KOPT-K1 (cell line): ENCODE measurements around the gene CRACR2A.

Experiments used
- H3K27ac ChIP-seq: fragments of 200-600 bp; sonication (generic); 2 replicates; pipeline ENCODE4 v1.5.1; 2016; ENCODE audit warnings: antibody characterized with exemption, mild to moderate bottlenecking, low read depth, low read length; ENCODE audit not compliant: poor library complexity, severe bottlenecking
- H3K36me3 ChIP-seq: fragments of 200-600 bp; sonication (generic); 2 replicates; pipeline ENCODE4 v1.5.1; 2017; ENCODE audit warnings: antibody characterized with exemption, mild to moderate bottlenecking, low read length, moderate library complexity; ENCODE audit not compliant: insufficient read depth
- H3K9me3 ChIP-seq: fragments of 200-600 bp; sonication (generic); 2 replicates; pipeline ENCODE4 v1.5.1; 2017; ENCODE audit warnings: antibody characterized with exemption, low read length, mild to moderate bottlenecking; ENCODE audit not compliant: insufficient read depth, poor library complexity, severe bottlenecking

CRACR2A gene

DNA sequence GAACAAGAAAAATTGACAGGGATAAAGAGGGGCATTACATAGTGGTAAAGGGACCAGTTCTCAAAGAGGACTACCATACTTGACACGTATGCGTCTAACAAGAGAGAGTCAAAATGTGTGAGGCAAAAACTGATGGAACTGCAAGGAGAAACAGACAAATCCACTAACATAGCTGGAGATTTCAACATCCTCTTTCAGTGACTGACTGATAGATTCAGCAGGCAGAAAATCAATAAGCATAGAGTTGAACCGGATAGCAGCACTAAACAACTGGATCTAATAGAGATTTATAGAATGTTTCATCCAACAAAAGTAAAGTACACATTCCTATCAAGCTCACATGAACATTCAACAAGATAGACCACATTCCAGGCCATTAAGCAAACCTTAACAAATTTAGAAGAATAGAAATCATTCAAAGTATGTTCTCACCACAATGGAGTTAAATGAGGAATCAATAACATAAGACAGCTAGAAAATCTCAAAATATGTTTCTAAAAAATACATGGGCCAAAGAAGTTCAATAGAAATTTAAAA is 16.1 kb upstream of the CRACR2A start:
- Histone ChIP-seq H3K36me3 (no peaks in the 10 kb centered on the region), H3K27ac (no peak overlapping the region), H3K9me3 (no peaks in the 10 kb centered on the region)

DNA sequence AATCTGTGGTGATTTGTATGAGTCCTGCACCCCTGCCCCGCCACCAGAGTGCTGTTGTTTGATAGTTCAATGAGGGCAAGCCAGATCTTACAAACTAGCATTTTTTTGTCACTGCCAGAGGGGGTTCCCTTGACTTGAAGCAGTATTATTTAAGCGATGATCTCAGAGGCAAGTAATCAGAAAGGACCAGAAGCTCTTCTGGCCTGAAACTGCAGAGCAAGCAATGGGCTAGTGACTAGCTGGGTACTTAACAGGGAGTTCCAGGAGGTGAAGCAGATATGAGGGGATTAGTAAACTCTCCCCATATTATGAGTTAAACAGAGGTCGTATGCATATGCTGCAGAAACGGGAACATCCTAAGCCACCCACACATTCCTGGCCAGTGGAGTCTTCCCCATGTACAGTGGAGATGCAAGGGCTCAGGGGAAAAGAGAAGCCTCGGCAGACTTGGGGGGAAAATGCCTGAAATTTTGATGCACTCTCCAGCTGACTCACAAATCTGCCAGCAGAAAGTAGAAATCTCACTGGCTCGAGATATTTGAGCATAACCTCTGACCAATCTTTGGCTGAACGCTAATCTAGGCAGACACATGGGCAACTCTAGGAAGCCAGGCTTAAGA is 8.3 kb upstream of the CRACR2A start:
- Histone ChIP-seq H3K36me3 (peaks cover 7% of the 10 kb centered on the region; the same call in 1 of the 2 replicates), H3K9me3 (no peaks in the 10 kb centered on the region), H3K27ac (no peak overlapping the region)

DNA sequence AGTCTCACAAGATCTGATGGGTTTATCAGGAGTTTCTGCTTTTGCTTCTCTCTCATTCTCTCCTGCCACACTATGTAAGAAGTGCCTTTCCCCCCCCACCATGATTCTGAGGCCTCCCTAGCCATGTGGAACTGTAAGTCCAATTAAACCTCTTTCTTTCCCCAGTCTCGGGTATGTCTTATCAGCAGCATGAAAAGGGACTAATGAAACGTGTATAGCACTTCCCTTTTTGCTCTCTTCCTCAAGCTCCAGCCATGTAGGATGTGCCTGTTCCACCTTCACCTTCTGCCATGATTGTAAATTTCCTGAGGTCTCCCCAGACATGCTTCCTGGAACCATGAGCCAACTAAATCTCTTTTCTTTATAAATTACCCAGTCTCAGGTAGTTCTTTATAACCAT is 7.0 kb upstream of the CRACR2A start:
- Histone ChIP-seq H3K27ac (no peak overlapping the region), H3K9me3 (no peaks in the 10 kb centered on the region), H3K36me3 (peaks cover 7% of the 10 kb centered on the region; the same call in 1 of the 2 replicates)

DNA sequence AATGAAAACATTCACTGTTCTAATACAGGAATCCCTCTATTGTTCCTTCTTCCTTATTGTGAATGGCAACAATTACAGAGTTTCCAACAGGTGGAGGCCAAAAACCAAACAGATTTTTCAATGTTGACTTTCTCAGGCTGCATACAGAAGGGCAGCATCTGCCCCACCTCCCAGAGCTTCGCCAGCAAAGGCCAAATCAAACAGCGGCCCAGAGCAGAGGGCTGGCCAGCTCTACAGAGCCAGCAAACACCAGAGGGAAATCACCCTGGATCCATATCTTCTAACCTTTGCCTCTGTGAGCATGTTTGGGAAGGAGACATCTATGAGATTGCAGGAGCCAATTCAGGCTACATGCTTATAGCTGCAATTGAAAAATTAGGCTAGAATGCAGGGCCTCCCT is 4.4 kb upstream of the CRACR2A start:
- peaks cover 7% of the 10 kb centered on the region; the same call in 1 of the 2 replicates for H3K36me3 ChIP-seq
- H3K9me3 ChIP-seq, result no peaks in the 10 kb centered on the region
- H3K27ac ChIP-seq, result no peak overlapping the region

DNA sequence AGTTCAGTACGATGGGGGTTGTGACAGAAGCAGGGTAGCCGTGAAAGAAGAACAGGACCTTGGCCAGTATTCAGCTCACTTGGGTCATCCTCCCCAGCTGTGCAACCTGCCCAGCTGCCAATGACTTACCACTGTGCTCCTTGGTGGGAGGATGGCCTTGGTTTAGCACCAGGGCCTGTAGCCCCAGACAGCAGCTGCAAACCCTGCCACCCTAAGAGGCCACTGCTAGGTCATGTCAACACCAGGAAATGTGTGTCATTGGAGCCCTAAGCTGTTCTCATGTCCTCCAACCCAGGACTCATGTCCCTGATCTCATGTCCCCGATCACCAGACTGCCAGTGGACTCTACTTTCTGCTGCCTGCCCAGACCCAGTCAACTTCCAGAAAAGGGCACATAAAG is 3.0 kb upstream of the CRACR2A start:
- no peak overlapping the region for H3K27ac ChIP-seq
- H3K9me3 ChIP-seq, result no peaks in the 10 kb centered on the region

DNA sequence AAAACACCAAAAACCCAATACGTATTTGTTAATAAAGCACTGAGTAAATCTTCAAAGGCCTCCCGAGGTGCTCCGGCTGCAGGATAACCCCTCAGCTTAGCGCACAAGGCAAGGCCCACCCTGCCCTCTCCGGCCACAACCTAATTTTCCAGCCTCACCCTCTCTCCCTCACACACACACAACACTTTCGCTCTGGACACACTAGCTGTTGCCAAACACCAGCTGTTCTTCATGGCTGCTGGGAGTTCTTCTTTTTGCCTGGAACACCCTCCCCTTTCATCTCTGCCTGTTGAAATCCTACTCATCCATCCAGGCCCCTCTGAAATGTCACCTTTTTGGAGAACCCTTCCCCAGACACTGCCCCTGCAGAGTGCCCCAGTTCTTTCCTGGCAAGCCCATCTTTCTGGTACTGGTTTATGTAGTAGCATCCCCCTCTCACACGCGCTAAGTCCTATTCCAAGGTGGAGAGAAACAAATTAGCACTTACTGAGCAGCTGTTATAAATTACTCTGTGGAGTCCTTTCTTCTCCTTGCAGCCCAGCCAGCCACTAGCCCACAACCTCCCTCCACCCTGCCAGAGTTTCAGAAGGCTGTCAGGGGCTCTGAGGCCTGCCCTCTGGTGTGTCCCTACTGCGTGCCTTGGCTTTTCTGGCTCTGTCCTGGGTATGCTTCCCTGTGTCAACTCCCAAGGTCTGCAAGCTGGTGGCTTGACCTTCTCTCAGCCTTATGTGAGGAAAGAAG is 805 bp upstream of the CRACR2A start:
- H3K27ac ChIP-seq, result peak overlapping the region; percentile 98
- no peaks in the 10 kb centered on the region for H3K9me3 ChIP-seq
- peaks cover 7% of the 10 kb centered on the region; the same call in 1 of the 2 replicates for H3K36me3 ChIP-seq

More for the DNA sequence above, 3.0 kb upstream of the CRACR2A start:
- peaks cover 7% of the 10 kb centered on the region; the same call in 1 of the 2 replicates for H3K36me3 ChIP-seq

DNA sequence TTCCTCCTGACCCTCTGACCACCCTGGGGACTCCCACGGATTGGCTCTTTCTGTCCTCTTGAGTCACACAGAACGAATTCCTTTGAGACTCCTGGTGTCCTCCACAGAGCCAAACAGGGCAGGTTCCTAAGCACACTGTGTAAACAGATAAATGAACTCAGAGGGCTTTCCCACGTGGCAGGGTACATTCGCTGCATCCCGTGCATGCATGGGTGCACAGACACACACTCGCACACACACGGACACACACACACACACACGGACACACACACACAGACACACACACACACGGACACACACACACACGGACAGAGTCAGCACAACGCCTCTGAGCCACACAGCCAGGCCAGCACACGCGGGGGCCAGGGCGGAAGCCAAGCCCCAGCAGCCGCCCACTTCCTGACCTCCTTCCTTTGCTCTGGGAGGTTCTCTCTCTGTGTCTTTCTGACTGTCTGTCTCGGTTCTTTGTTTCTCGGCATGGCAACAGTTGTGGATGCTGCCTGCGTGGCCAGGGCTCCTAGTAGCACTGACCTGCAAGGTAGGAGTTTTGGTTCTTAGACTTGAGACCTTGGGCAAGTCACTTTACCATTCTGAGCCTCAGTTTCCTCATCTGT is 706 bp downstream of the CRACR2A start:
- Histone ChIP-seq H3K36me3 (peaks cover 7% of the 10 kb centered on the region), H3K27ac (peak overlapping the region; percentile 98), H3K9me3 (peaks cover 2% of the 10 kb centered on the region)

DNA sequence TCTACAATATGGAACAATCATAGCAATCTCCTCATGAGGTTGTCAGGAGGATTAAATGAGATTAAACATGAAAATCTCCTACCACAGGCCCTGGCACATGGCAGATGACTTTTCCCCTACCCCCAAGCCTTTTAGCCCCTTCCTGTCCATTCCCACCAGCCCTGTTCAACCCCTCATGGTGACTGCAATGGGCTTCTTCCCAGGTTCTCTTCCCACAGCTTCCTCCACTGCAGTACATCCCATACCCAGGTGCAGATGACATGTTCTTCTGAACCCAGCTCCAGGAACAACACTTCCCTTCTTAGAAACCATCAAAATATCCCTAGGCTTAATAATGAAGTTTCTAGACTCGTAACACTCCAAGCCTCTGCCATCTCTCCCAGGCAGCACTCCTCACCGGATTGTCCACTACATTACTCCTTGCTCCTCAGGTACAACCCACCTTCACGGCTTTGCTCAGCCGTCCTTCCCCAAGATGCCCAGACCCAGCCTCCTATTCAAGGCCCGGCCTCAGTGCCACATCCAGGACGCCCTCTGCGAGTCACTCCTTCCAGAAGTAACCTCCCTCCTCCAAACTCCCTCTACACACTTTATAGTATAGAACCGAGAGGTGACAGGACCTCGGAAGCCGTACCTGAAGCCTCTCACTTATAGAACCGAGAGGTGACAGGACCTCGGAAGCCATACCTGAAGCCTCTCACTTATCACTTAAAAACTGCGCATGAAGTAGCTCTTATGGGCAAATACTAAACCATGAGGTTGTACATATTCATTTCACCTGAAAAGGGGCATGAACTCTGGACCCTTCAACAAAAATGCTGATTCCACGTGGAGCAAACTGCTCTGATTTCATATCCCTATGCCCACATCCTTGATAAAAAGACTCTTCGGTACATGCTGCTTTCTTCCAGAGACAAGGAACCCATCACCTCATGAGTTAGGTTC is 1.5 kb downstream of the CRACR2A start:
- peak overlapping the region; percentile 98 for H3K27ac ChIP-seq
- peaks cover 14% of the 10 kb centered on the region for H3K36me3 ChIP-seq
- peaks cover 10% of the 10 kb centered on the region for H3K9me3 ChIP-seq

DNA sequence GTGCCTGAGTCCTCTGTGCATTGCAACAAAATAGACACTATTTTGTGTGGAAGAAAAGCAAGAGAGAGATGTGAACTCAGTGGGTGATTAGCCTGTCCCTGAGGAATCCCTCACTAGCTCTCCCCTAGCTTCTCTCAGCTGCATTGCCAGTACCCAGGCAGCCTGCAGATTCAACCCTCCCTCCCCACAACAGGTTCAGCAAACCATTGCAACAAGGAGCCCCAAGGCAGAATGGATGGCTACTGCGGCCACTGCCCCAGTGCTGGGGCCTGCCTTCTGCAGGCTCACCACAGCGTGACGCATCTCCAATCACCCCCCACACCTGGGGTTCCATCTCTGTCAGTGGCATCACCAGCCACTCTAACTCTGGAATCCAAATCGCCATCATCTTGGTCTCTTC is 2.3 kb downstream of the CRACR2A start:
- peak overlapping the region; percentile 98 for H3K27ac ChIP-seq
- H3K9me3 ChIP-seq, result peaks cover 14% of the 10 kb centered on the region
- H3K36me3 ChIP-seq, result peaks cover 21% of the 10 kb centered on the region

DNA sequence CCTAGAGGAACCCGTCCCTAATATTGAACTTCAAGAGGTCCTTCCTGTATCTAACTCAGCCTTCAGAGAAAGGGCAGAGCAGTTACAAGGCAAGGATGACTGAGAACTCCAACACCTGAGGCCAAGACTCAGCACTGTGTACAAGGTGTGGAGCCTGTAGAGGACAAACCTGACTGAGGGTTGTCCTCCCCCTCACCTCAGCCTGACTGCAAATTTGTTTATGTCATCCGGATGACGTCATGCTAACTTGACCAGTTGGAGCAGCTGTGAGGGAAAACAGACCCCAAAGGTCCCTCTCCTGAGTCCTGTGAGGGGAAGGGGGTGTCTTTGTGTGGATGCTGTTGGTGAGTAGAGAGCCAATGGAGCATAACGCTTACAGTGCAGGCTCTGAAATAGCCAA is 4.3 kb downstream of the CRACR2A start:
- no peak overlapping the region for H3K27ac ChIP-seq
- peaks cover 14% of the 10 kb centered on the region for H3K9me3 ChIP-seq
- peaks cover 21% of the 10 kb centered on the region for H3K36me3 ChIP-seq

DNA sequence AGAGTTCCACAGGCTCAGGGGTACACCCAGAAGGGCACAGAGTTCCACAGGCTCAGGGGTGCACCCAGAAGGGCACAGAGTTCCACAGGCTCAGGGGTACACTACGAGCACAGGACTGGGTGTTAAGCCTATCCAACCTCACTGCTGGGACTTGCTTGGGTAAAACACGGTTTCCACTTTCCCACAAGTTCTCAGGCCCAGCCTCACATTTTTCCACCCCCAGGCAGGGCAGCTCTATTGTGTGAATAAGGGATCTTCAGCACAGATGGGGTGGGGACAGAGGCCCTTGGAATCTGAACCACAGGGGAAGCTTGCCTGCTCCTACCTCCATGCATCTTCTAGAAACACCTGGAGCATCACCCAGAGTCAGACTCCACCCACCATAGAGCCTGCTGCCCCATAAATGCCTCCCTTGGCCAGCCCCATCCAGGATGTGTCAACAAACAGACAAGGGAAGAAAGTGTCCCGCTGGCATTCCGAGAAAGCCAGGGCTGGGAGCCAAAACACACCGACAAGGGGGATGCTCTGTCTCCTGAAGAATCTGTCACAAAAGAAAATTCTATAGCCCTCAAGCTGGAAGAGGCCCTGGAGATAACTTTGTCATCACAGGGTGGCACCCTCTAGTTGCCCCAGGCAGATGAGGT is 4.8 kb downstream of the CRACR2A start:
- Histone ChIP-seq H3K36me3 (peaks cover 21% of the 10 kb centered on the region), H3K27ac (no peak overlapping the region), H3K9me3 (peaks cover 14% of the 10 kb centered on the region)

DNA sequence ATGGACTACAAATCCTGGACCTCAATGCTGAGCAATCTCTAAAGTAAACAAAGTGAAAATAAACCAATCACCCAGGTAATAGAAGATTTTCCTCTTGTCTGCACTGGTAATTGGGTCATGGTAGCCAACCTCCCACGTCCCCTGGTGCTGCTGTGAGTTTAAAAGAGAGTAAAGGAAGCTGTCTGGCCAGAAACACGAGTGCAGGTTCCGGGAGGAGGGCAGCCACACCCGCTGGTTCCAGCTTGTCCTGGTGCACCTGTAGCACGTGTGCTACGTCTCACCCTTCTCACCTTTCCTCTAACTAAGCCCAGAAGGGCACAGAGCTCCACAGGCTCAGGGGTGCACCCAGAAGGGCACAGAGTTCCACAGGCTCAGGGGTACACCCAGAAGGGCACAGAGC is 5.4 kb downstream of the CRACR2A start:
- Histone ChIP-seq H3K9me3 (peaks cover 14% of the 10 kb centered on the region), H3K36me3 (peaks cover 27% of the 10 kb centered on the region), H3K27ac (no peak overlapping the region)

DNA sequence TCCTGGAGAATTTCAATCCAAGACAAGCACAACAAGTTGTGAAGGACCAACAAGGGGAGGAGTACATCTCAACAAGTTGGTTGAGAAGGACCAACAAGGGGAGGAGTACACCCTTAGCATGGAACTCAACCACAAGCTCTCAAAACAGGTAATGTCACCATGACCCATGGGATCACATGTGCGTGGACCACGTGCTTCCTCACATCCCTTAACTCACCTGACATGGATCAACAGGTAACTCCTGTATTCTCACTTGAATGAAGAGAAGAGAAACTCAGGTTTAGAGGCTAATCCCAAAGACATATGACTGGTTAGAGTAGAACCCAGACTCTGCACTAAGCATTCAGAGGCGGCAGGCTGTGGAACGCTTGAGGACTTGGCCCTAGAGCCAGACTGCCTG is 6.2 kb downstream of the CRACR2A start:
- peaks cover 35% of the 10 kb centered on the region for H3K36me3 ChIP-seq
- H3K9me3 ChIP-seq, result peaks cover 14% of the 10 kb centered on the region
- H3K27ac ChIP-seq, result no peak overlapping the region

DNA sequence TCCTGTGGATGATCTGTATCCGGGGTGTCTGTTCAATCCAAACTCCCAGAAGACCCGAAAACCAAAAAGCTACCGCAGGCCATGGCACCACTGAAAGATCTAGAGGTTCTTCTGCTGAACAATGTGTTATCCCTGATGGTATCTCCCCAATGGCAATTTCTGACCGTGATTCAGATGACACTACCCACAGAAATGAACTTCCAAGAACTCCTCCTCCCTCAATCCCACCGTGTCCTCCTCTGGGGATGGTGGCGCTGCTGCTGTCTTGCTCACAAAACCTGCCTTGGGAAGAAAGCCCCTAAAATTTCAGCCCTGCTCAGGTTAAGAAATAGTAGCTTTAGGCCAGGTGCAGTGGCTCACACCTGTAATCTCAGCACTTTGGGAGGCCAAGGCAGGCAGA is 7.8 kb downstream of the CRACR2A start:
- Histone ChIP-seq H3K27ac (no peak overlapping the region), H3K9me3 (peaks cover 14% of the 10 kb centered on the region), H3K36me3 (peaks cover 47% of the 10 kb centered on the region)
